Measurements from ENCODE around the gene GLB1L3.

DNA sequence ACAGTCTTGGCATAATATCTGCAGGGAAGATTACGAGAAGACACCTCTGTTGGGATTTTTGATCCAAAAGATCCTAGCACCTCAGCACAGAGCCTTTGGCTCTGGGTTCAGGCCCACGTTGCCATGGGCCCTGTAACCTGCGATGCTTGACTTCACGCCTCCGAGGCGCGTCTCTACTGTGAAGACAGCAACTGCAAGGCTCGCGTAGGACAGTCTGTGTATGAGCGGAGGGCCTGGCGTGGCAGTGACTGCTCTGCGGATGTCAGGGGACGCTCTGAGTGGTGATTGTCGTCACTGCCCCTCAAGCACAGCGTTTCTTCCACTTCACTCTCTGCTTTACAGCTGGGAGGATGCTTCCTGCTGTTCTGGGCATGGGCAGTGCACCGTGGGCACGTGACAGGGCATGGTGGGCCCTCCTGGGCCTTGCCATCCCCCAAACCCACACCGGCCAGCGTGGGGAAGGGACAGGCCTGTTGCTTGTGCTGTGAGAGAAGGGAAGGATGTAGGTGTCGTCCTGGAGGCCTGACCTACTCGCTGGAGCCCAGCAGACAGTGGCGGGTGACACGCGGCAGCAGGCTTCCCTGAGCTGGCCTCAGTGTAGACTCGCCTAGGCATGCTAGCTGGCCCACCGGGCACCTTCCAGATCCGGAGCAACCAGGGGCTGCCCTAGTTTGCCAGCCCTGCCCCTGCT lies 82.1 kb downstream of the GLB1L3 start:
- TF ChIP-seq CTCF (IDR thresholded peaks at IDR 0.05): no peak
- no peak for TF ChIP-seq POLR2A (IDR thresholded peaks at IDR 0.05)

All from right lobe of liver (tissue), 4 donors.